ENCODE data around the gene TPM4. TPM values are rescaled to one million over a fixed set of nuclear protein-coding genes. Genes with fewer than 3 reads are reported as not detected.

Gene TPM4
- total and polyA plus RNA-seq, 2 donors (not counting 1 experiment from before 2014, with no cell fraction given) = 65.4 to 127 TPM

- intact Hi-C loops (cut with micrococcal nuclease) = no loop called here
- ATAC-seq (ENCODE audit: low read depth) = no peak
- H3K27ac ChIP-seq (ENCODE audit: low read length in 2 of 2) = peak overlapping the region in 1 of 2 donors; percentile 11
Measured at GRCh38 chr19:16094360-16095070, 18.2 kb downstream of the TPM4 start.

More at GRCh38 chr19:16094360-16095070, 18.2 kb downstream of the TPM4 start:
- DNase-seq = no peak
- ChIA-PET POLR2A (interaction anchor here (0.7 to 1.3 kb wide), 4 partner anchors 21 to 225 kb away, joined by 3 to 8 read pairs (median 4); partner anchors contain the start of gene FAM32A), CTCF (interaction anchor here (0.7 to 2.9 kb wide), 8 partner anchors 8 to 621 kb away, joined by 3 to 18 read pairs (median 4); no protein-coding TSS in a partner anchor)
- Mint-ChIP-seq H3K4me3 (no peak overlapping the region), H3K9me3 (ENCODE audit: insufficient read depth) (no peaks in the 10 kb centered on the region), H3K27ac (no peak overlapping the region), H3K4me1 (peaks cover 18% of the 10 kb centered on the region), H3K27me3 (no peaks in the 10 kb centered on the region)
- no peak overlapping the region for H3K4me3 ChIP-seq (ENCODE audit: control extremely low read depth in 1 of 5, extremely low read depth in 1 of 5, insufficient read depth in 1 of 5, low read depth in 2 of 5, low read length in 4 of 5)
- peaks cover 55% of the 10 kb centered on the region for H3K79me2 ChIP-seq (ENCODE audit: control insufficient read depth, insufficient read depth, low read length)
- peaks cover 2 to 89% of the 10 kb centered on the region in 2 experiments for H3K36me3 ChIP-seq (replicated peaks in 1 of 2; ENCODE audit: control extremely low read depth in 1 of 2, control insufficient read depth in 1 of 2, extremely low read depth in 1 of 2, insufficient read depth in 2 of 2, low read length in 1 of 2)
- H4K20me1 ChIP-seq (ENCODE audit: control insufficient read depth, insufficient read depth, low read length, poor library complexity, severe bottlenecking) = peaks cover 34% of the 10 kb centered on the region
- H3K27me3 ChIP-seq (replicated peaks in 1 of 4; ENCODE audit: control extremely low read depth in 1 of 4, control insufficient read depth in 3 of 4, insufficient read depth in 4 of 4, low read length in 3 of 4) = no peaks in the 10 kb centered on the region
- no peak overlapping the region for H2AFZ ChIP-seq (ENCODE audit: insufficient read depth, low read depth, low read length, poor library complexity, severe bottlenecking)
- no peak for TF ChIP-seq EZH2 (IDR thresholded peaks at IDR 0.05; ENCODE audit: borderline replicate concordance, insufficient read depth, low read depth, low read length, poor library complexity, severe bottlenecking)
- TF ChIP-seq, protein P1, sequence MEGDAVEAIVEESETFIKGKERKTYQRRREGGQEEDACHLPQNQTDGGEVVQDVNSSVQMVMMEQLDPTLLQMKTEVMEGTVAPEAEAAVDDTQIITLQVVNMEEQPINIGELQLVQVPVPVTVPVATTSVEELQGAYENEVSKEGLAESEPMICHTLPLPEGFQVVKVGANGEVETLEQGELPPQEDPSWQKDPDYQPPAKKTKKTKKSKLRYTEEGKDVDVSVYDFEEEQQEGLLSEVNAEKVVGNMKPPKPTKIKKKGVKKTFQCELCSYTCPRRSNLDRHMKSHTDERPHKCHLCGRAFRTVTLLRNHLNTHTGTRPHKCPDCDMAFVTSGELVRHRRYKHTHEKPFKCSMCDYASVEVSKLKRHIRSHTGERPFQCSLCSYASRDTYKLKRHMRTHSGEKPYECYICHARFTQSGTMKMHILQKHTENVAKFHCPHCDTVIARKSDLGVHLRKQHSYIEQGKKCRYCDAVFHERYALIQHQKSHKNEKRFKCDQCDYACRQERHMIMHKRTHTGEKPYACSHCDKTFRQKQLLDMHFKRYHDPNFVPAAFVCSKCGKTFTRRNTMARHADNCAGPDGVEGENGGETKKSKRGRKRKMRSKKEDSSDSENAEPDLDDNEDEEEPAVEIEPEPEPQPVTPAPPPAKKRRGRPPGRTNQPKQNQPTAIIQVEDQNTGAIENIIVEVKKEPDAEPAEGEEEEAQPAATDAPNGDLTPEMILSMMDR (IDR thresholded peaks at IDR 0.05) = no peak
- no peaks in the 10 kb centered on the region for H3K9me3 ChIP-seq (ENCODE audit: control extremely low read depth in 1 of 3, control insufficient read depth in 2 of 3, insufficient read depth in 1 of 3, low read length in 2 of 3)
- no peak overlapping the region for H3K4me2 ChIP-seq (replicated peaks; ENCODE audit: low read depth, low read length, poor library complexity, severe bottlenecking)
- no peak overlapping the region for H3K9ac ChIP-seq (ENCODE audit: low read length)
- H3K4me1 ChIP-seq (ENCODE audit: control insufficient read depth in 2 of 2, insufficient read depth in 2 of 2, low read length in 2 of 2) = peaks cover 7 to 10% of the 10 kb centered on the region in 2 donors
- 90% methylated on average over 8 of the region's 10 CpGs for WGBS (ENCODE audit: insufficient coverage)
